Measurements from ENCODE around the gene YAE1.

Gene YAE1

GRCh38 chr7:39526666-39527065, 39.5 kb upstream of the YAE1 start:
- H3K4me2 ChIP-seq = no peak overlapping the region
- no peaks in the 10 kb centered on the region for H3K36me3 ChIP-seq (ENCODE audit: insufficient read depth)
- H3K27ac ChIP-seq = no peak overlapping the region
- H2AFZ ChIP-seq (ENCODE audit: low read depth) = no peak overlapping the region
- H3K27me3 ChIP-seq (ENCODE audit: insufficient read depth, low read depth) = no peaks in the 10 kb centered on the region
- H3K79me2 ChIP-seq (ENCODE audit: insufficient read depth, low read depth) = no peaks in the 10 kb centered on the region
- TF ChIP-seq CTCF (conservative IDR thresholded peaks at IDR 0.05; ENCODE audit: low read depth, low read length) = no peak
- no peaks in the 10 kb centered on the region for H4K20me1 ChIP-seq (ENCODE audit: insufficient read depth)
- H3K4me3 ChIP-seq (IDR thresholded peaks at IDR 0.05; ENCODE audit: insufficient read depth, low read depth, low read length) = no peak overlapping the region
- no peaks in the 10 kb centered on the region for H3K4me1 ChIP-seq (ENCODE audit: low read depth, poor library complexity, severe bottlenecking)
- H3K9ac ChIP-seq = no peak overlapping the region

- no peaks in the 10 kb centered on the region for H3K36me3 ChIP-seq (ENCODE audit: insufficient read depth)
- no peaks in the 10 kb centered on the region for H3K4me1 ChIP-seq (ENCODE audit: low read depth, poor library complexity, severe bottlenecking)
- no peaks in the 10 kb centered on the region for H3K27me3 ChIP-seq (ENCODE audit: insufficient read depth, low read depth)
- H3K4me3 ChIP-seq (IDR thresholded peaks at IDR 0.05; ENCODE audit: insufficient read depth, low read depth, low read length) = no peak overlapping the region
- TF ChIP-seq CTCF (conservative IDR thresholded peaks at IDR 0.05; ENCODE audit: low read depth, low read length) = no peak
- no peak overlapping the region for H3K9ac ChIP-seq
- H3K4me2 ChIP-seq = no peak overlapping the region
- H3K79me2 ChIP-seq (ENCODE audit: insufficient read depth, low read depth) = no peaks in the 10 kb centered on the region
- no peak overlapping the region for H2AFZ ChIP-seq (ENCODE audit: low read depth)
- H3K27ac ChIP-seq = no peak overlapping the region
- no peaks in the 10 kb centered on the region for H4K20me1 ChIP-seq (ENCODE audit: insufficient read depth)
These were observed 38.9 kb upstream of the YAE1 start for GRCh38 chr7:39527296-39527695.

- Histone ChIP-seq H3K4me3 (IDR thresholded peaks at IDR 0.05; ENCODE audit: insufficient read depth, low read depth, low read length) (no peak overlapping the region), H2AFZ (ENCODE audit: low read depth) (no peak overlapping the region), H3K4me2 (no peak overlapping the region), H3K9ac (no peak overlapping the region), H3K27me3 (ENCODE audit: insufficient read depth, low read depth) (no peaks in the 10 kb centered on the region), H3K79me2 (ENCODE audit: insufficient read depth, low read depth) (no peaks in the 10 kb centered on the region), H3K4me1 (ENCODE audit: low read depth, poor library complexity, severe bottlenecking) (no peaks in the 10 kb centered on the region), H4K20me1 (ENCODE audit: insufficient read depth) (no peaks in the 10 kb centered on the region), H3K36me3 (ENCODE audit: insufficient read depth) (no peaks in the 10 kb centered on the region), H3K27ac (no peak overlapping the region)
- TF ChIP-seq CTCF (conservative IDR thresholded peaks at IDR 0.05; ENCODE audit: low read depth, low read length) = no peak
These were observed 38.3 kb upstream of the YAE1 start for GRCh38 chr7:39527951-39528350.

- no peak overlapping the region for H3K27ac ChIP-seq
- H3K4me1 ChIP-seq (ENCODE audit: low read depth, poor library complexity, severe bottlenecking) = no peaks in the 10 kb centered on the region
- no peak for TF ChIP-seq CTCF (conservative IDR thresholded peaks at IDR 0.05; ENCODE audit: low read depth, low read length)
- no peaks in the 10 kb centered on the region for H3K36me3 ChIP-seq (ENCODE audit: insufficient read depth)
- no peak overlapping the region for H2AFZ ChIP-seq (ENCODE audit: low read depth)
- no peak overlapping the region for H3K9ac ChIP-seq
- no peaks in the 10 kb centered on the region for H3K79me2 ChIP-seq (ENCODE audit: insufficient read depth, low read depth)
- H4K20me1 ChIP-seq (ENCODE audit: insufficient read depth) = no peaks in the 10 kb centered on the region
- no peak overlapping the region for H3K4me3 ChIP-seq (IDR thresholded peaks at IDR 0.05; ENCODE audit: insufficient read depth, low read depth, low read length)
- no peaks in the 10 kb centered on the region for H3K27me3 ChIP-seq (ENCODE audit: insufficient read depth, low read depth)
- H3K4me2 ChIP-seq = no peak overlapping the region
These were observed 37.4 kb upstream of the YAE1 start for GRCh38 chr7:39528849-39529248.

- Histone ChIP-seq H4K20me1 (ENCODE audit: insufficient read depth) (no peaks in the 10 kb centered on the region), H3K4me3 (IDR thresholded peaks at IDR 0.05; ENCODE audit: insufficient read depth, low read depth, low read length) (no peak overlapping the region), H3K27me3 (ENCODE audit: insufficient read depth, low read depth) (no peaks in the 10 kb centered on the region), H3K9ac (no peak overlapping the region), H3K79me2 (ENCODE audit: insufficient read depth, low read depth) (no peaks in the 10 kb centered on the region), H3K36me3 (ENCODE audit: insufficient read depth) (no peaks in the 10 kb centered on the region), H3K4me1 (ENCODE audit: low read depth, poor library complexity, severe bottlenecking) (no peaks in the 10 kb centered on the region), H3K4me2 (no peak overlapping the region), H3K27ac (no peak overlapping the region), H2AFZ (ENCODE audit: low read depth) (no peak overlapping the region)
- no peak for TF ChIP-seq CTCF (conservative IDR thresholded peaks at IDR 0.05; ENCODE audit: low read depth, low read length)
These were observed 36.6 kb upstream of the YAE1 start for GRCh38 chr7:39529582-39529981.
